ENCODE measurements around the gene PPP1R1C.

PPP1R1C gene

GRCh38 chr2:182166841-182167240 lies 181.2 kb downstream of the PPP1R1C start:
- Mint-ChIP-seq H3K27ac (no peak overlapping the region), H3K4me3 (no peak overlapping the region), H3K9me3 (no peaks in the 10 kb centered on the region), H3K27me3 (ENCODE audit: low read depth) (peaks cover 3% of the 10 kb centered on the region), H3K36me3 (ENCODE audit: low read depth) (no peaks in the 10 kb centered on the region), H3K4me1 (ENCODE audit: low read depth) (no peaks in the 10 kb centered on the region)

All from T-helper 1 cell treated with Interleukin-12 subunit alpha and Interleukin-12 subunit beta and Interleukin-4 antibody, amounts not matched to agents 30 μg/mL and 1 μg/mL, for 36 hours (primary cell).